SH-SY5Y (cell line): ENCODE measurements around the gene NR3C2.

Experiments used
- GATA2 ChIP-seq: IDR thresholded peaks from 2 replicates; pipeline ENCODE4 v1.6.1; 2011; ENCODE audit warnings: mild to moderate bottlenecking, low read depth, low read length
- GATA3 ChIP-seq: IDR thresholded peaks from 2 replicates; pipeline ENCODE4 v1.6.1; 2011; ENCODE audit warnings: low read depth, mild to moderate bottlenecking, low read length, moderate library complexity

- TF ChIP-seq GATA2 (peak; percentile 34; the same call in 1 of the 2 replicates), GATA3 (no peak)
Observed at GRCh38 chr4:148152868-148153625, 289.2 kb downstream of the NR3C2 start.
